GM21381 (cell line): ENCODE data around the gene OR4C5.
"Not testable (repeated sequence)": the region's sequence is repeated elsewhere in the genome, so short reads cannot be mapped to it uniquely, and the experiment has no call there.

Source experiments
- ATAC-seq: cut with Tn5 transposase; IDR thresholded peaks from one replicate; pipeline ENCODE4 v1.9.1; 2021; ENCODE audit warnings: mild to moderate bottlenecking, moderate library complexity; ENCODE audit not compliant: unreplicated experiment

Gene OR4C5

GRCh38 chr11:48366365-48366764 is at the start of gene OR4C5:
OR4C5 (minus strand) TSS chr11:48366465; CDS start chr11:48366465, 0 bp downstream.
- ATAC-seq: no peak

DNA sequence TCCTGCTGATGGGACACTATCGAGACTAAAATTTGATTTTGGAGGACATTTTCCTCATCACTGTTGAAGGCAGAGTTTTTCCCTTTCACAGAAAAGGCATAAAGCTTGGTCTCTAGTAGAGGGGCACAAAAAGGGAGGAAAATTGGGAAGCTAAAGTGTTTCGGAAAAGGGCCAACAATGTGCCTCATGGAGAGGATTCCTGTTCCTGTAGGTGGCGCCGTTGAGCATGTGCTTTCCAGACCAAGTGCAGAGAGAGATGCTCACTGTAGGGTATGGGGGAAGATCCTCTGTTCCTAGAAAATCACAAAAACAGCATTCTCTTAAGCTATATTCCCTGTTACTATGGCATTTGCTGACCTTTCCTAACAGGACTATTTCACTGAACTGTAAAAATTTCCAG is 18.4 kb upstream of the OR4C5 start:
- no peak for ATAC-seq

DNA sequence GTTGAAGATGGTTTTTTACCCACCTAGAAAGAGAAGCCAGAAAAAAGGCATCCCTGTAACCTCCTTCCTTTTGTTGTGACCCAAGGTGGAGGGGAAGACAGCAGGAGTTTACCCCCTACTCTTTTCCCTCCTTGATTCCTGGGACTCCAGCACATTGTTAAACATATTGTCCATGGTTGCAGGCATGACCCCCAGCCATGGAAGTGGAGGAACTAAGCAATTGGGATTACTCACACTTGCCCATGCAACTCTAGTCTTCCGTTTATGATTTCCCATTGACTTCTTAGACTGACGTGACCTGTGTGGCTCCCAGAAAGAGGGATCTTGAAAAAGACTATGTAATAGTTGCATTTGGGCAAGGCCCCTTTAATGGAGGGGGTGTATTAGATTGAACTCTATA is 17.9 kb upstream of the OR4C5 start:
- ATAC-seq: not testable (repeated sequence)

- not testable (repeated sequence) for ATAC-seq
Observed at GRCh38 chr11:48361289-48361688, 5.0 kb downstream of the OR4C5 start.

DNA sequence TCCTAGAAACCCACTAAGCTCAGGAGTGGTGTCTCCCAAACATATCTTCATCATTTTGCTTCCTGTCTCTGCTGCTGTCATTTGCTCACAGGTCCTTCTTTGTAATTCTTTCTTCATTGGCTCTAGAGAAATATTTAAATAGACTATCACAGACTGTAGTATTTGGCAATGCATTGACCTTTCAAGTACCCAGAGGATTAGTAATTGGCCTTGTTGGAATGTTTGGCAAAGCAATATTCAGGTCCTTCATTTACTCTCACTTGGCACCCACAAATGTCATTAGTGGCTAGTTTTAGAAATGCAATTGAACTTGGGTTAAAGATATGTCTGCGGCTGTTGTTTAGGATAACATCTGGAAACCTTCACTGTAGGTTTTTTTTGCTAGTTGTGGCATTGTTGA is 11.6 kb downstream of the OR4C5 start:
- ATAC-seq: no peak

DNA sequence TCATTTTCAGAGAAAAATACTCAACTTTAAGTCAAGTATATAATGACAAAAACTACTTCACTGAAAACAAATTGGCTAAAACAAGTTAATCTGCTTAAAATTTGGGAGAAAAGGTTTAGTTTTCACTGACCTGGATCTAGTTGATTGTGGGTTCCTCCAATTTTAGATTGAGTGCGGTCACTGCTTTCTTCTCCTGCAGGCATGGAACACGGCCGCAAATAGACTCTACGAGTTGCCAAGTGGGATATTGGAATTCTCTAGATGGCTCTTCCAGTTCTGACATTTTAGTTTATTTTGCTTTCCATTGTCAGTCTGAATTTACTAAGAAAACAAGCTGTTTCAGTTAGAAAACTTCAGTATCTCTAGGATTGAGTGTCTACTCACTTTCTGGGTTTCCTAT is 12.3 kb downstream of the OR4C5 start:
- no peak for ATAC-seq

- not testable (repeated sequence) for ATAC-seq
Observed at GRCh38 chr11:48346286-48346685, 20.0 kb downstream of the OR4C5 start.

DNA sequence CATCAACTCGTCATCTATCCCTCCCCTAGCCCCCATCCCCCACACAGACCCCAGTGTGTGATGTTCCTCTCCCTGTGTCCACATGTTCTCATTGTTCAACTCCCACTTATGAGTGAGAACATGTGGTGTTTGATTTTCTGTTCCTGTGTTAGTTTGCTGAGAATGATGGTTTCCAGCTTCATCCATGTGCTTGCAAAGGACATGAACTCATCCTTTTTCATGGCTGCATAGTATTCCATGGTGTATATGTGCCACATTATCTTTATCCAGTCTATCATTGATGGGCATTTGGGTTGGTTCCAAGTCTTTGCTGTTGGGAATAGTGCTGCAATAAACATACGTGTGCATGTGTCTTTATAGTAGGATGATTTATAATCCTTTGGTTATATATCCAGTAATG is 23.8 kb downstream of the OR4C5 start:
- not testable (repeated sequence) for ATAC-seq

GRCh38 chr11:48341466-48341865 is 24.8 kb downstream of the OR4C5 start:
- no peak for ATAC-seq

- not testable (repeated sequence) for ATAC-seq
Observed at GRCh38 chr11:48324620-48325019, 41.6 kb downstream of the OR4C5 start, which contains the start of gene OR4C3. OR4C3 (plus strand) TSS chr11:48324920; CDS start chr11:48325022, 102 bp downstream.

DNA sequence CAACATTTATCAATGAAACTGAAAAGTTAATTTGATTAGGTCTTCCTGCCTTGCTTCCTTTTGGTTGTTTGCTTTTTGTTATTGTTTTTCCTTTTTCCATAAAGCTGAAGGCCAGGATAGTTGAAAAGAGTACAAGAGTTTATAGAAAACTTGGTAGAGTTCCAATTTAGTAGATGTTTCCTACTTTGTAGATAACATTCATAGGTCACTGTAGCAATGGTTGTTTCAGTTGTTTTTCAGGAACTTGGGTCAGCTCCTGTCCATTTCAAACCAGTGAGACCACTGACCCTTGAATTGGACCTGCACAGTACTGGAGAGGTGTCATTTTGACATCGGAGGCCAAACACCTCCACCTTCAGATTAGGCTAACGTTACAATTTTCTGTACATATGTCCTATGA is 46.5 kb downstream of the OR4C5 start:
- not testable (repeated sequence) for ATAC-seq
